NCI-H510A treated with DMSO at 0.1 percent for 48 hours (cell line): Measurements from ENCODE around the gene PTRH1.

Experiments
- DNase-seq: peaks from one replicate; lab custom pipeline; 2025; lab: John Stamatoyannopoulos, UW

The PTRH1 gene

DNA sequence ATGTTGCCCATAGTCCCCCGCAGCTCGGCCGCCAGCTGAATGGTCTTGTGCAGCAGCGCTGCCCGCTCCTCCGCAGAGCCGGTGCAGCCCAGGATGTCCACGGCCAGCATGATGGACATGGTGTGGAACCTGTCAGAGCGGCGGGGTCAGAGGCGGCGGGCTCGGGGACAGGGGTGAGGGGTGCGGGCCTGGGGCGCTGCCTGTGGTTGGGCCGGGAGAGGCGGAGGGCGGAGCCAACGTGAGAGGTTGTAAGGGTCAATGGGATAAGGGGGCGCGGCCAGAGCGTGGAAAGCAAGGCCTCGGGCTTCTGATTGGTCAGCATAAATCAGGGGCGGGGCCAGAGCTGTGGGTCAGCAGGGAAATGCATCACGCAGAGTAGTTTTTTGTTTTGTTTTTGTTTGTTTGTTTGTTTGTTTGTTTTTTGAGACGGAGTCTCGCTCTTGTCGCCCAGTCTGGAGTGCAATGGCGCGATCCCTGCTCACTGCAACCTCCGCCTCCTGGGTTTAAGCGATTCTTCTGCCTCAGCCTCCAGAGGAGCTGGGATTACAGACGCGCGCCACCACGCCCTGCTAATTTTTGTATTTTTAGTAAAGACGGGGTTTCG lies 26.5 kb upstream of the PTRH1 start:
- no peak for DNase-seq

DNA sequence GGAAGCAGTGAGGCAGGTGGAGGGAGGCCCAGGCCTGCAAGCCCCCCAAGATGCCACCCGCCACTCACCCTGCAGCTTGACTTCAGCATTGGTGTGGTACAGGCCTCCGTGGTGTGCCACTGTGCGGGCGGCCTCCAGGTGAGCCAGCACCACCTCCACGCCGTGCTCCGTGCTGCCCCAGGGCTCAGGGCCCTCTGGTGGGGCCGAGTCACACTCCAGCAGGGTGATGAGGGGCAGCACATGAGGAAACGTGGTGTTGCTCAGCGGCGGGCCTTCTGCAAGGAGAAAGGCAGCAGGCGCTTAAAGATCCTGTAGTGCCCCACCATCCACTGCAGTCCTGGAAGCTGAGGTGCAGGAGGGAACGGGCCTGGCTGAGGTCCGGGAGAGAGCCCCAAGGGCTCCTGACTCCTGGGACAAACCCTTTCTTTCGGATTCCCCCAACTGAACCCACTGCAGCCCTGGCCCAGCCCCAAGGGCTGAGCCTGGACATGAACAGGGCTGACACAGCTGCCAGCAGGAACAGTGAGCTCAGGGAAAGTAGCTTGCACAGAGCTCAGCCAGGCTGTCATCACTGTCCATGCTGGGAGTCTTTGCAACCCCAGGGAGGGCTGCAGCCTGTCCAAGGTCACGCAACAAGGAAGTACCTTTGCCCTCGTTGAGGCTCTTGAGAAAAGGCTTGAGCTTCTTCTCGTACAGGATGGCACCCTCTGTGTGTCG lies 24.3 kb upstream of the PTRH1 start:
- DNase-seq, result no peak

DNA sequence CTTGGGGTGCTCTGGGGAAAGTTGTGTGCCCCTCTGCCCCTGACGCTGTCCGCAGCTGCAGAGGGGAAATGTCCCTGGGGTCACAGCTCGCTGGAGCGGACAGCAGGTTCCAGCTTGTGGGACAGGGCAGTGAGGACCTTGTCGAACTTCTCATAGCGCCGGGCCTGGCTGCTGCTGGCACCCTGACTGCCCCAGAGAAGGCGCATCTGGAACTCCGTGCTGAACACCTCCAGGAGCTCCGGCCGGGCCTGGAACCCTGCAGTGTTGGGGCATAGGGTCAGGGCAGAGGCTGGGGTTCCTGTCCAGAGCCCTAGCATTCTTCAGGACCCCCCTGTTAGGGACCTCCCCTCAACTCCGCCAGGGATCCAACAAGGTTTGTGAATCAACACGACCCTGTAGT lies 23.2 kb upstream of the PTRH1 start:
- no peak for DNase-seq

DNA sequence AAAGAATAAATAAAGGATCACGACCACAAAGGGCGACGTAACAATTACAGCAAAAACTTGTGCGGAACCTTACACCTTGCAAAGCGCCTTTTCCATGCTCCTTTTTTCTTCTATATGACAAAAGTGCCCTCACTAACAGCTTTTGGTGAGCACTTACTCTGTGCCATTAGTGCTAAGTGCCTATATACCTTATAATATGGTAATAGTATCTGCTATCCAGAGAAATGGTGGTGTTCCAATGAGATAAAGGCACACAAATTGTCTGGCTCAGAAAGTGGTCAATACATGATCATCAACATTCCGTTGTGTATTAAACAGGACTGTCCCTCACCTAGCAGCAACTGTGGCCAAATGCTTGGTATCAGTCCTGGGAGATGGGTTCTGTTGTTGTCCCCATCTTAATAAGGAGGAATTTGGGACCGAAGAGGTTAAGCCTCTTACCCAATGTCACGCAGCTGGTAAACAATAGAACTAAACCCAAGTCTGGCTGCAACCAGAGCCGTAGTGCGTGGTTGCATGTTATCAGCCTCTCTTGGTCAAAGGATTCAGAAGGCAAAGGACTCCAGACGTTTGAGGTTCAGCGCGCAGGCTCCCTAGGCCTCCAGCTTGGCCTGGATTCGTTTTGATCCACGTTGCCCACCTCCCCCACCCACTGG lies 20.2 kb upstream of the PTRH1 start:
- no peak for DNase-seq

DNA sequence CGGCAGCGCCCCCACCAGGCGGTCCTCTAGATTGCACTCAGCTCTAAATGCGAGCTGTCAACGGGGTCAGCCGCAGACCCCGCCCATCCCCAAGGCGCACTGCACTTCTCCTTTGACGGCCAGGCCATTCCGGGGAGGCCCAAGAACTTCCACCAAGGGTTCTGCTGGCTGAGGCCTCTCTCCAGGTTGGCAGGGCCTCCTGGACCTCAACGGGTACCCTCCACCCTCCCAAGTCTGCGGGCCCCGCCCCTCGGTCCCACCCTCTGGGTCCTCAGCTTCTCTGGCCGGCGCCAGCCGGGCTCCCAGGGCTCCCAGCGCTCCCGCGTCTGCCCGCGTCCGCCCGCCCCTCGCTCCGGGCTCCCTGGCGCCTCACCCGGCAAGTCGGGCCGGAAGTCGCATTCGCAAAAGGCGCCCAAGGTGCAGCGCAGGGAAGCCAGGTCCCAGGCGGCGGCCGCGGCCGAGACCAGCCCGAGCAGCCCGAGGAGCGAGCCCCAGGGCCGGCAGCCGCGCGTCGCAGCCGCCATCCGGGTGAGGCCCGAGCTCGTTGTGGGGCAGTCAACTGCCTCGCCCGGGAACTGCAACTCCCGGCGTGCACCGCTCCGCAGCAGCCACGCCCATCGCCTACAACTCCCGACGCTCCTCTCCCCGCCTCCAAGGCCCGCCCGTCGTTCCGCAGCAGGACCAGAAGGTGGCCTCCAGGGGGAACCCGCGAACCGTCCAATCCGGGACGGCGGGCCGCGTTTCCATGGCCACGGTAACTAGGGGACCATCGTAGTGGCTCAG lies 19.5 kb upstream of the PTRH1 start, which contains the start of gene TOR2A:
TSS of gene TOR2A (minus strand) at position 548 of the 783 bp plus-strand sequence. CDS start at position 524, 24 bp downstream.
- DNase-seq, result peak; percentile 91

DNA sequence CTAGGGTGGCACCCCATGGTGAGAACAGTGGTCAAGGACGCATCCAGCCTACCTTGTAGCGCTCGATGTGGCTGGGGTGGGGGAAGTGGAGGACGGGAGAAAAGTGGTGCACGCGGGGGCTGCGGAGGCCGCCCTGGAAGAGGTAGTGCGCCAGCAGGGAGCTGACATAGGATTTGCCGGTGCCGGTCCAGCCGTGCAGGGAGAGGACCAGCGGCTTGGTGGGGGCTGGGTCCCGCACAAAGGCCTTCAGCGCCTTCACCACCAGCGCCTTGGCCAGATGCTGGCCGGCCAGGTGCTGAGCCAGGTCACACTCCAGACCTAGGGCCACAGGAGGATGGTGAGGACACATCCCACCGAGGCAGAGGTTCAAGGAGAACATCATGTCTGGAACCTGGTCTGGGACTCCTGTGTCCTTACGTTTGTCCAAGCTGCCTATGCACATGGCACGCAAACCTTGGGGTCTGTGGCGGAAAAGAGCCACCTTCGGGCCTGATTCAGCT lies 18.8 kb upstream of the PTRH1 start:
- no peak for DNase-seq

DNA sequence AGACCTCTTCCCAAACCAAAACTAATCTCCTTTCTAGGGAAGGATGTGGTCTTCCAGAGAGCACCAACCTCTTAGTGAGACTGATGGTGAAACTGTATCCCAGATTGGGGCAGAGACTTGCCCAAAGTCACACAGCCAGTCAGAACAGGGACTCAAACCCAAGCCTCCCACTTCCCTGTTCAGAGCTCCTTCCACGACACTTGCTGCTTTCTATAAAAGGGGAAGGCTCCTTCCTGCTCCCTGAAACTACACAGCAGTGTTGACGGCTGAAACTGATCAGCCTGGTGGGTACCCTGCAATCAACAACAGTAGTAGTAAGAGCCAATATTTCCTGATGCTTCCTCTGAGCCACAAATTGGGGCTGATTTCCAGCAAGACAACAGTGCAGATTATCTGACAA lies 18.2 kb upstream of the PTRH1 start:
- DNase-seq, result no peak

DNA sequence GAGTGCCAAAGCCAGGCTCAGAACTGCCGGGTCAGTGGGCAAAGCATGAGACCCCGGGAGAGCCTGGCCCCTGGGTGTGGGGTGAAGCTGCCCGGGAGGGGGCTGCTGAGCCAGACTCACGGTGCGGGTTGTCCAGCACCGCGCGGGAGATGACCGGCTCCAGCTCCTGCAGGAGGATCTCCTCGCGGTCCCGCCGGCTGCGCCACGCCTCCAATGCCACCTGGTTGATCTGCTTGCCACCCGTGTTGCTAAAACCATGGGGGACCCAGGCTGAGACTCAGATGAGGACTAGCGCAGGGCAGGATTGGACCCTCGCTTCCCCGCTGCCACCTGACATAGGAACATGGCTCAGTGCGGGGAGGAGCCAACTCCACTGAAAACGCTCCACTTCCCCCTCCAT lies 17.0 kb upstream of the PTRH1 start:
- DNase-seq, result no peak

DNA sequence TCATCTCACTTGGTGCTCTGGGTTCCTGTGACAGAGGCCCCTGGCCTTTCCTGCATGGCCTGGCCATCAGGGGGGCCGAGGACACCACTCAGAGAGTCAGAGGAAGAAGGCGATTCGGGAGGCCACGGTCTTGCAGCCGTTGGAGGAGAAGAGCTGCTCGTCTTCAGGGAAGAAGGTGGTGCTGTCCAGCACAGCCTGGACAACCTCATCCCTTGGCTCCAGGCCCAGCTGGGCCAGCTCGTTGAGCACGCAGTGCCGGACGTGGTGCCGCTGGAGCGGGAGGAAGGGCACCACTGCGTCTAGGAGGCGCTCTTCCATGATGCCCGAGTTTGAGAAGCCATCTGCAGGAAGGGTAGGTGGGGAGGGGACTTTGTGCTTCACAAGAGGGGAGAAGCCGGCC lies 16.5 kb upstream of the PTRH1 start:
- no peak for DNase-seq

DNA sequence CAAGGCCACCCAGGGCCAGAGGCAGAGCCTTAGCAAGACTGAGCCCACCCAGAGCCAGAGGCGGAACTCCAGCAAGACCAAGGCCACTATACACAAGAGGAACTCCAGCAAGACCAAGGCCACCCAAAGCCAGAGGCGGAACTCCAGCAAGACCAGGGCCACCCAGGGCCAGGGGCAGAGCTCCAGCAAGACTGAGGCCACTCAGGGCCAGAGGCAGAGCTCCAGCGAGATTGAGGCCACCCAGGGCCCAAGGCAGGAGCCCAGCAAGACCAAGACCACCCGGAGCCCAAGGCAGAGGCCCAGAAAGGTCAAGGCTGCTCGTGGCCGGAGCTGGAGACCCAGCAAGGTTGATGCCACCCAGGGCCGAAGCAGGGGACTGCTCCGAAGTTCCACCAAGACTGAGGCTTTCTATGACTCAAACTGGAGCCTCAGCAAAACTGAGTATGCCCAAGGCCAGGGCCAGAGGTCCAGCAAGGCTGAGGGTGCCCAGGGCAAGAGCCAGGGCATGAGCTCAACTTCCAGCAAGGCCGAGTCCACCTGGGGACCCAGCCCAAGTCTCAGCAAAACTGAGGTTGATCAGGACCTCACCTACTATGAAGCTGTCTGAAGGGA lies 15.4 kb upstream of the PTRH1 start:
- DNase-seq, result no peak

DNA sequence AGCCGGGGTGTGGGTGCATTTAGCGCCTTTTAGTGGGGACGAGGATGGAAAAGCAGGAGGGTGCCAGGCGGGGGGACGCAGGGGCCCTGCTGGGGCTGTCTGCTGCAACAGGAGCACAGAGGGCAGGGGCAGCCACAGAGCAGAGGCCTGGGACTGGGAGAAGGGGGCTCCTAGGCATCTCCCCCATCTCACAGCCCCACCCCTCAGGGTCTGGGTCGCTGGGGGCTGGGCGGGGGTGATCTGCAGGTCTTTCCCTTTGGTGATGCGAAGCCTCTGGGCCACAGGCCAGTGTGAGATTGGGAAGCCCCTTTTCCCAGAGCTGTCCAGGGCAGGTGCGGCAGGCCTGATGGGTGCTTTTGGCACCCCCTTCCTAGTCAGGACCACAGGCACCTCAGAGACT lies 14.8 kb upstream of the PTRH1 start:
- no peak for DNase-seq

DNA sequence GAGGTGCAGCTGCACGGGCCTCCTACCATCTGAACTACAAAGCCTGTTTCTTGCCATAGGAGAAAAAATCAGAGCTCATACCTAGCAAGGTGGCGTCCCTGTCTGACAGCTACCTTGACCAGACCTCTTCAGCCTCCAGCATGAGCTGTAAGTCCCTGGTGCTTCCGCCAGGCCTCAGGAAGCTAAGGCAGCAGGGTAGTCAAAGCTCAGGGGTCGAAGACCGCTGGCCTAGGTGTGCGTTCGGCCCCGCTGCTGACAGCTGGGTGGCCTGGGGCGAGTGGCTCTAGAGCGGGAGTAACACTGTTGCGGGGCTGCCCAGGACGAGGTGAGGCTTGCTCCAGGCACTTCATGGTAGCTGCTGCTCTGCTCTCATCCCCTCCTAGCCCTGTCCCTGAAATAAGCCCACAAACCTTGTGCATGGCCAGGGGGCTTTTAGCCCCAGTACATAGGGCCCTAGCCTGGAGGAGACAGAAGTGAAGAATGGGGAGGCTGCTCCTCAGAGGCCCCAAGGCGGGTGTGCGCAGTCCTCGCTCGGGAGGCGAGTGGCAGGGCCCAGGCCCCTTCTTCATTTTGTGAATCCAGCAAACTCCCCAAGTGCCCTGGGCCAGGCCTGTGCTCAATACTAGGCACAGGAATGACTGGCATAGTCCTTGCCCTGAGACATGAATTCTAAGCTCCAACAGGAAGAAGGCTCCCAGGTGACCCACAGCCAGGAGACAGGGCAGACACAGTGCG lies 14.2 kb upstream of the PTRH1 start:
- no peak for DNase-seq

DNA sequence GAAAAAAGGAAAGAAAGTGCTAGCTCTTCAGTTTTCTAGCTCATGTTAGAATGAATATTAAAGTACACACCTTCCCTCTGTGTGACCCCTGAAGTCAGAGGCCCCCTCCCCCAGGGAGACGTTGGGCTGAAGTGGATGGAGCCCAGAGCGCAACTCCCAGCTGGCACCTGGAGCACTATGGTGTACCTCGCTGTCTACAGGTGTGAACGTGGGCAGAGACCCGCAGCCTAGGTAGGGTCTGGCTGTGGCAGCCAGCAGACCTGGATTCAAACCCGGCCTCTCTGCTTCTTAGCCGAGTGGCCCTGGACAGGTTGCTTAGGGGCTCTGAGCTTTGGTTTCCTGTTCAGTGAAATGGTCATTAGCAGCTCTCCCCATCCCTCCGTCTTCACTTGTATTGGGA lies 13.3 kb upstream of the PTRH1 start:
- no peak for DNase-seq

DNA sequence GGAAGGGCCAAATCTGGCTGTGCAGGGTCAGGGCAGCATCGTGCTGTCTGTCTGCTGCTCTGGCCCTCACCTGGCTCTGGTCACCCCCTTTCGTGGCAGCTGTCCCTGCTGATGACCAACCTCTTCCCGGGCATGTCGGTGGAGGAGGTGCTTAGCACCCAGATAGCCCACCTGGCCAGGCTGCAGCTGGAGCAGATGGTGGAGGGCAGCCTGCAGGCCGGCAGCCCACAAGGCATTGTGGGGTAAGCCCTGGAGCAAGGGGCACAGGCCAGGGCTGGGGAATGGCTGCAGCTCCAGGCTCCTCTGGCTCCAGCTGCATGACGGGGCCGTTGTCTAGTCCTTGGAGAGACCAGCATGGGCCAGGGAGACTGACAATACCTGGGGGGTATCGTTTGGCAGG lies 11.4 kb upstream of the PTRH1 start:
- DNase-seq, result no peak

DNA sequence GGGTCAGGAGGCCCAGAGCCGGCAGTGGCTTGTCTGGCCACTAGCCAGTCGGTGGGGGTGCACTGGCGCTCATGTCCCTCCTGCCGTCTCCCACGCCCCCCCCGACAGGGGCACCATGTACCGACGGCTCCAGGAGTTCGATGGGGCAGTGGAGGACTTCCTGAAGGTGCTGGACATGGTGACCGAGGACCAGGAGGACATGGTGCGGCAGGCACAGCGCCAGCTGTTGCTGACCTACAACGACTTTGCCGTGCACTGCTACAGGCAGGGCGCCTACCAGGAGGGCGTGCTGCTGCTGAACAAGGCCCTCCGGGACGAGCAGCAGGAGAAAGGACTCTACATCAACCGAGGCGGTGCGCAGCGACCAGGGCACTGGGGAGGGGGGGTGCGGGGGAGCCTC lies 8.5 kb upstream of the PTRH1 start:
- DNase-seq, result no peak

DNA sequence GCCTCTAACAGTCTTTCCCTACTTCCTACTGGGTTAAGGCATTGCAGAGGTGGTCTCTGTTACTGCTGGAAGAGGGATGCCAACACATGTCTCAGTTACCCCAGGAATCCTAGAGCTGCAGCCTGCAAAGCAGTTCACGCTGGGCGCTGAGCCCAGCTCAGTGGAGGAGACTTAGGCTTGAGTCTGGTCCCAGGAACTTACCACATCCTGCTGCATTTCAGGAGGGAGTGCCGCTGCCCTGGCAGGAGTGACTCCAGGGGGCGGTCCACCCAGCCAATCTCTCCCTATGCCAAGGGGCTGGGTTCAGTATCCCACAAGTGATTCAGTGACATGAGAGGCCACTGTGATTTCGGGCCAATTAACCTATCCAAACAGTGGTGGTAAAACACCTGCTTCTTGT lies 8.0 kb upstream of the PTRH1 start:
- DNase-seq, result no peak

DNA sequence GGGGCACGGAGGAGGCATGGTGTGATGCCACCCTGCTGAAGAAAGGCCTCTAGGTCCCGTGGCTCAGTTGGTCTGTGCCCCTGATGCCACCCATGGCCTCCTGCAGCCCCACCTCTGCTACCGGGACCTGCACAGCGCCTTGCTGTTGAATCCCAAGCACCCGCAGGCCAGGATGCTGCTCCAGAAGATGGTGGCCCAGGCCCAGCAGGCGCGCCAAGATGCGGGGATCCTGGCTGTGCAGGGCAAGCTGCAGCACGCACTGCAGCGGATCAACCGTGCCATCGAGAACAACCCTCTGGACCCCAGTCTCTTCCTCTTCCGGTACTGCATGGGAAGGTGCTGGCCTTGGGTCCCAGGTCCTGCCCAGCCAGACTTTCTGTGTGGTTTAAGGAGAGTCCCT lies 7.5 kb upstream of the PTRH1 start:
- DNase-seq, result no peak

DNA sequence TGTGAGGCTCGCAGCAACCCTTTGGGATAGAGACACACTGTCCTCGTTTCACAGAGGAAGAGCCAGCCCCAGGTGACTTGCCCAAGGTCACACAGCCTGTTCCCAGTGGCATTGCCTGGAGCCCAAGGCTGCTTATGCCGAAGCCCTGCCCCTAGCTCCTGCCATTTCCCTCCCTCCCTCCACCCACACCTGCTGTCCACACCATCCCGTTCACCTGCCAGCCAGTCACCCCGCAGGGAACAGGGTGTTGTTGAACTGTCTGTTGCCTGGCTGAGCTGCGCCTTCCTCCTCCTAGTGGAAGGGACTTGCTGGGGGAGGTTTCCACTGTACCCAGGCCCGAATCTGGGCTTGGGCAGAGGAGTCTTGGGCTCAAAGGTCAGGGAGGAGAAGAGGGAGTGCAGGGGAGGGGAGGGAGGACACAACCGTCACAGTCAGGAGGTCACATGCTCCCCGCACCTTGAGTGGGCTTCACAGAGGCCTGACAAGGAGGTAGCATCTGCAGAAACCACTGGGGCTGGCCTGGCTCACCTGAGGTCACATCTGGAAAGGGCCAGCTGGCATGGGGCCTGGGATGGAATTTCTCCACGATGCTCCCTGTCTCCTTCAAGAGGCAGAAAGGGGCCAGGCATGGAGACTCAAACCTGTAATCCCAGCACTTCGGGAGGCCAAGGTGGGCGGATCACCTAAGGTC lies 6.7 kb upstream of the PTRH1 start:
- peak; percentile 40 for DNase-seq

DNA sequence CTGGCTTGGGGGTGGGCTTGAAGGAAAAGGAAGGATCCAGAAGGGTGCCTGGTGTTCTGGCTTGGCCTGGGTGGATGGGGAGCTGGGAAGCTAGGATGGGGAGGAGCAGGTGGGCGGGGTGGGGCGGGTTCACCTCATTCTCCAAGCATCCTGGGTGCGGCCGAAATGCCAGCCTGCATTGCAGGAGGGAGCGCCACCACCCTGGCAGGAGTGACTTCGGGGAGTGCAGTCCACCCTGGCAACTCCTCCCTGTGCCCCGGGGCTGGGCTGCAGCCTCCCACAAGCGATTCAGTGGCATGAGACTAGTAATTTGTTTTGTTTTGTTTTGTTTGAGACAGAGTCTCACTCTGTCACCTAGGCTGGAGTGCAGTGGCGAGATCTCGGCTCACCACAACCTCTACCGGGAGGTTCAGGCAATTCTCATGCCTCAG lies 5.9 kb upstream of the PTRH1 start:
- DNase-seq, result peak; percentile 23

DNA sequence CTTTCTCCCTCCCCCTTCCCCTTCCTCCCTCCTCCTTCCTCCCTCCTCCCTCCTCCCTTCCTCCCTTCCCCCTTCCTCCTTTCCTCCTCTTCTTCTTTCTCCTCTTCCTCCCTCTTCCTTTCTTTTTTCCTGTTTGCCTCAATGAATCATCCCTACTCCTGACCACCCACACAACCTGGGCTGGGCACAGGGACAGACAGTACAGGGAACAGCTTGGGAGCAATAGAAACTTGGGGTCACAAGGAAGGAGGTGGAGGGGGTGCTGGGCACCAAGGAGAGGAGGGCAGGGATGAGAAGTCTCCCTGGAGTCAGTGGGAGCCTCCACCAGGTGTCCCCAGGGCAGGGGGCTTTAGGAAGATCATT lies 5.4 kb upstream of the PTRH1 start:
- DNase-seq, result no peak
